GM12801 (cell line): ENCODE measurements around the gene HOXA11.

Experiments used
- CTCF ChIP-seq: IDR thresholded peaks from one replicate; pipeline ENCODE4 v1.5.1; 2011; ENCODE audit warnings: control low read depth; ENCODE audit not compliant: insufficient read length; ENCODE audit errors: extremely low read depth

Gene HOXA11

GRCh38 chr7:27132214-27132613 lies 52.8 kb downstream of the HOXA11 start:
- TF ChIP-seq CTCF: no peak

- TF ChIP-seq CTCF: no peak
Measured at GRCh38 chr7:27131390-27131819, 53.6 kb downstream of the HOXA11 start.
